ENCODE data around the gene KIAA0408. TPM values are rescaled to one million over a fixed set of nuclear protein-coding genes. Genes with fewer than 3 reads are reported as not detected.

The KIAA0408 gene
- polyA plus RNA-seq, 1 of the 3 experiments (the other 2 are of a cell fraction): 4.0 TPM

DNA sequence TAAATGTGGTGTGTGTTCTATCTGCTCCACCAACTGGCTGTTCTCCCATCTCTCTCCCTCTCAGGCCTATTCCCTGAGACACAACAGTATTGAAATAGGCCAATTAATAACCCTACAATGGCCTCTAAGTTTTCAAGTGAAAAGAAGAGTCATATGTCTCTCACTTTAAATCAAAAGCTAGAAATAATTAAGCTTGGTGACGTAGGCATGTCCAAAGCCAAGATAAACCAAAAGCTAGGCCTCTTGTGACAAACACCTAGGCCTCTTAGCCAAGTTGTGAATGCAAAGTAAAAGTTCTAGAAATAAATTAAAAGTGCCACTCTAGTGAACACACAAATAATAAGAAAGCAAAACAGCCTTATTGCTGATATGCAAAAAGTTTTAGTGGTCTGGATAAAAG is 30.1 kb upstream of the KIAA0408 start:
- Histone ChIP-seq H3F3A (replicated peaks; ENCODE audit: insufficient read depth) (peaks cover 13% of the 10 kb centered on the region), H3K4me1 (ENCODE audit: control insufficient read depth in 1 of 2, insufficient read depth in 2 of 2, low read depth in 1 of 2, low read length in 1 of 2) (no peaks in the 10 kb centered on the region), H4K20me1 (ENCODE audit: insufficient read depth) (no peaks in the 10 kb centered on the region), H3K9me3 (no peaks in the 10 kb centered on the region), H3K36me3 (replicated peaks in 1 of 2; ENCODE audit: control insufficient read depth in 1 of 2, insufficient read depth in 2 of 2, low read length in 1 of 2) (peaks cover 7 to 16% of the 10 kb centered on the region in 2 experiments), H3K79me2 (ENCODE audit: insufficient read depth) (no peaks in the 10 kb centered on the region), H2AFZ (ENCODE audit: low read depth) (no peak overlapping the region), H3K9ac (no peak overlapping the region), H3K27ac (ENCODE audit: low read depth in 2 of 2, low read length in 1 of 2) (no peak overlapping the region), H3K4me2 (no peak overlapping the region), H3K4me3 (ENCODE audit: low read depth in 2 of 2, low read length in 1 of 2) (no peak overlapping the region), H3K9me2 (no peaks in the 10 kb centered on the region), H3K27me3 (ENCODE audit: insufficient read depth) (no peaks in the 10 kb centered on the region)
- POLR2A ChIA-PET: interaction anchor here (1.6 kb wide), 1 partner anchor 30 kb away, joined by 3 read pairs; the partner anchor contains the start of gene MTCL3
- WGBS (ENCODE audit: low lambda C conversion rate): 89% methylated on average over 1 of the region's 1 CpG
- CTCF ChIA-PET: interaction anchor here (0.7 to 3.2 kb wide), 3 partner anchors 26 to 103 kb away, joined by 3 to 22 read pairs (median 5); no protein-coding TSS in a partner anchor
- TF ChIP-seq SIN3A (IDR thresholded peaks at IDR 0.05; ENCODE audit: borderline replicate concordance, low read depth, low read length) (no peak), EP300 (IDR thresholded peaks at IDR 0.05; ENCODE audit: borderline replicate concordance in 1 of 2, low read depth in 1 of 2, low read length in 1 of 2) (no peak), NFIC (IDR thresholded peaks at IDR 0.05; ENCODE audit: borderline replicate concordance) (no peak), RCOR1 (IDR thresholded peaks at IDR 0.05; ENCODE audit: low read length) (no peak), YY1 (IDR thresholded peaks at IDR 0.05; ENCODE audit: low read depth) (no peak), ELF1 (IDR thresholded peaks at IDR 0.05) (no peak), MXI1 (IDR thresholded peaks at IDR 0.05; ENCODE audit: low read depth, low read length) (no peak), SMC3 (IDR thresholded peaks at IDR 0.05; ENCODE audit: low read depth, low read length) (no peak), RAD21 (IDR thresholded peaks at IDR 0.05; ENCODE audit: low read length) (no peak), RXRA (IDR thresholded peaks at IDR 0.05; ENCODE audit: borderline replicate concordance, low read depth) (no peak), CHD2 (IDR thresholded peaks at IDR 0.05; ENCODE audit: low read length, partially characterized antibody) (no peak)
- TF ChIP-seq, protein P1, sequence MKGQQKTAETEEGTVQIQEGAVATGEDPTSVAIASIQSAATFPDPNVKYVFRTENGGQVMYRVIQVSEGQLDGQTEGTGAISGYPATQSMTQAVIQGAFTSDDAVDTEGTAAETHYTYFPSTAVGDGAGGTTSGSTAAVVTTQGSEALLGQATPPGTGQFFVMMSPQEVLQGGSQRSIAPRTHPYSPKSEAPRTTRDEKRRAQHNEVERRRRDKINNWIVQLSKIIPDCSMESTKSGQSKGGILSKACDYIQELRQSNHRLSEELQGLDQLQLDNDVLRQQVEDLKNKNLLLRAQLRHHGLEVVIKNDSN (IDR thresholded peaks at IDR 0.05; ENCODE audit: borderline replicate concordance, low read depth): no peak
- TF ChIP-seq, protein P2, sequence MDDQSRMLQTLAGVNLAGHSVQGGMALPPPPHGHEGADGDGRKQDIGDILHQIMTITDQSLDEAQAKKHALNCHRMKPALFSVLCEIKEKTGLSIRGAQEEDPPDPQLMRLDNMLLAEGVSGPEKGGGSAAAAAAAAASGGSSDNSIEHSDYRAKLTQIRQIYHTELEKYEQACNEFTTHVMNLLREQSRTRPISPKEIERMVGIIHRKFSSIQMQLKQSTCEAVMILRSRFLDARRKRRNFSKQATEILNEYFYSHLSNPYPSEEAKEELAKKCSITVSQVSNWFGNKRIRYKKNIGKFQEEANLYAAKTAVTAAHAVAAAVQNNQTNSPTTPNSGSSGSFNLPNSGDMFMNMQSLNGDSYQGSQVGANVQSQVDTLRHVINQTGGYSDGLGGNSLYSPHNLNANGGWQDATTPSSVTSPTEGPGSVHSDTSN (IDR thresholded peaks at IDR 0.05): no peak
- no peak for DNase-seq

DNA sequence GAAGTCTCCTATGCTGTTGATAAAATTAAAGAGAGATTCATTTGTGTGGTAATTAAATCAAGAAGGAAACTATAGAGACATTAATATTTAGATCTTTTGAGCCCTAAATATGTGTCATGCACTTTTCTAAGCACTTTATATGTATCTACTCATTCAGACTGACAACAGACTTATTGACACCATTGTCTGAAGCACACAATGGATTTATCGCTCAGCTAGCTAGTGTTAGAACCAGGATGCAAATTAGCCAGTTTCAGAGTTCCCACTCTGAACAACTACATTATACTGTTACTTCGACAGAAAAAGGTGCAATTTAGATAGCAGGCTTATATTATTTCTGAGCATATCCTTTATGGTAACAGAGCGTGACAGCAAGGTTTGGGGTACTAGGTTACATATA is 27.7 kb upstream of the KIAA0408 start:
- Histone ChIP-seq H3K36me3 (replicated peaks in 1 of 2; ENCODE audit: control insufficient read depth in 1 of 2, insufficient read depth in 2 of 2, low read length in 1 of 2) (peaks cover 15 to 20% of the 10 kb centered on the region in 2 experiments), H3K27me3 (ENCODE audit: insufficient read depth) (no peaks in the 10 kb centered on the region), H3K9me3 (no peaks in the 10 kb centered on the region), H3F3A (replicated peaks; ENCODE audit: insufficient read depth) (peaks cover 19% of the 10 kb centered on the region), H3K9ac (no peak overlapping the region), H3K79me2 (ENCODE audit: insufficient read depth) (no peaks in the 10 kb centered on the region), H4K20me1 (ENCODE audit: insufficient read depth) (no peaks in the 10 kb centered on the region), H3K4me2 (no peak overlapping the region), H3K9me2 (no peaks in the 10 kb centered on the region), H2AFZ (ENCODE audit: low read depth) (no peak overlapping the region), H3K27ac (ENCODE audit: low read depth in 2 of 2, low read length in 1 of 2) (no peak overlapping the region; a peak in 1 of 4 replicates), H3K4me3 (ENCODE audit: low read depth in 2 of 2, low read length in 1 of 2) (no peak overlapping the region), H3K4me1 (ENCODE audit: control insufficient read depth in 1 of 2, insufficient read depth in 2 of 2, low read depth in 1 of 2, low read length in 1 of 2) (peaks cover 0 to 9% of the 10 kb centered on the region in 2 experiments; a peak in 1 of 4 replicates)
- DNase-seq: no peak
- ChIA-PET POLR2A (no interaction called here), CTCF (interaction anchor here (1.9 to 3.2 kb wide), 2 partner anchors 29 to 33 kb away, joined by 5 to 22 read pairs; partner anchors contain the start of gene MTCL3)
- WGBS (ENCODE audit: low lambda C conversion rate): 87% methylated on average over 3 of the region's 3 CpGs
- TF ChIP-seq, protein P3, sequence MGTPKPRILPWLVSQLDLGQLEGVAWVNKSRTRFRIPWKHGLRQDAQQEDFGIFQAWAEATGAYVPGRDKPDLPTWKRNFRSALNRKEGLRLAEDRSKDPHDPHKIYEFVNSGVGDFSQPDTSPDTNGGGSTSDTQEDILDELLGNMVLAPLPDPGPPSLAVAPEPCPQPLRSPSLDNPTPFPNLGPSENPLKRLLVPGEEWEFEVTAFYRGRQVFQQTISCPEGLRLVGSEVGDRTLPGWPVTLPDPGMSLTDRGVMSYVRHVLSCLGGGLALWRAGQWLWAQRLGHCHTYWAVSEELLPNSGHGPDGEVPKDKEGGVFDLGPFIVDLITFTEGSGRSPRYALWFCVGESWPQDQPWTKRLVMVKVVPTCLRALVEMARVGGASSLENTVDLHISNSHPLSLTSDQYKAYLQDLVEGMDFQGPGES (IDR thresholded peaks at IDR 0.05; ENCODE audit: low read depth, low read length): no peak
- TF ChIP-seq POLR2AphosphoS5 (IDR thresholded peaks at IDR 0.05; ENCODE audit: low read depth, low read length): no peak
- TF ChIP-seq, protein P4, sequence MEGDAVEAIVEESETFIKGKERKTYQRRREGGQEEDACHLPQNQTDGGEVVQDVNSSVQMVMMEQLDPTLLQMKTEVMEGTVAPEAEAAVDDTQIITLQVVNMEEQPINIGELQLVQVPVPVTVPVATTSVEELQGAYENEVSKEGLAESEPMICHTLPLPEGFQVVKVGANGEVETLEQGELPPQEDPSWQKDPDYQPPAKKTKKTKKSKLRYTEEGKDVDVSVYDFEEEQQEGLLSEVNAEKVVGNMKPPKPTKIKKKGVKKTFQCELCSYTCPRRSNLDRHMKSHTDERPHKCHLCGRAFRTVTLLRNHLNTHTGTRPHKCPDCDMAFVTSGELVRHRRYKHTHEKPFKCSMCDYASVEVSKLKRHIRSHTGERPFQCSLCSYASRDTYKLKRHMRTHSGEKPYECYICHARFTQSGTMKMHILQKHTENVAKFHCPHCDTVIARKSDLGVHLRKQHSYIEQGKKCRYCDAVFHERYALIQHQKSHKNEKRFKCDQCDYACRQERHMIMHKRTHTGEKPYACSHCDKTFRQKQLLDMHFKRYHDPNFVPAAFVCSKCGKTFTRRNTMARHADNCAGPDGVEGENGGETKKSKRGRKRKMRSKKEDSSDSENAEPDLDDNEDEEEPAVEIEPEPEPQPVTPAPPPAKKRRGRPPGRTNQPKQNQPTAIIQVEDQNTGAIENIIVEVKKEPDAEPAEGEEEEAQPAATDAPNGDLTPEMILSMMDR (IDR thresholded peaks at IDR 0.05): no peak
- TF ChIP-seq FOXM1 (IDR thresholded peaks at IDR 0.05; ENCODE audit: low read depth): no peak
- TF ChIP-seq, protein P5, sequence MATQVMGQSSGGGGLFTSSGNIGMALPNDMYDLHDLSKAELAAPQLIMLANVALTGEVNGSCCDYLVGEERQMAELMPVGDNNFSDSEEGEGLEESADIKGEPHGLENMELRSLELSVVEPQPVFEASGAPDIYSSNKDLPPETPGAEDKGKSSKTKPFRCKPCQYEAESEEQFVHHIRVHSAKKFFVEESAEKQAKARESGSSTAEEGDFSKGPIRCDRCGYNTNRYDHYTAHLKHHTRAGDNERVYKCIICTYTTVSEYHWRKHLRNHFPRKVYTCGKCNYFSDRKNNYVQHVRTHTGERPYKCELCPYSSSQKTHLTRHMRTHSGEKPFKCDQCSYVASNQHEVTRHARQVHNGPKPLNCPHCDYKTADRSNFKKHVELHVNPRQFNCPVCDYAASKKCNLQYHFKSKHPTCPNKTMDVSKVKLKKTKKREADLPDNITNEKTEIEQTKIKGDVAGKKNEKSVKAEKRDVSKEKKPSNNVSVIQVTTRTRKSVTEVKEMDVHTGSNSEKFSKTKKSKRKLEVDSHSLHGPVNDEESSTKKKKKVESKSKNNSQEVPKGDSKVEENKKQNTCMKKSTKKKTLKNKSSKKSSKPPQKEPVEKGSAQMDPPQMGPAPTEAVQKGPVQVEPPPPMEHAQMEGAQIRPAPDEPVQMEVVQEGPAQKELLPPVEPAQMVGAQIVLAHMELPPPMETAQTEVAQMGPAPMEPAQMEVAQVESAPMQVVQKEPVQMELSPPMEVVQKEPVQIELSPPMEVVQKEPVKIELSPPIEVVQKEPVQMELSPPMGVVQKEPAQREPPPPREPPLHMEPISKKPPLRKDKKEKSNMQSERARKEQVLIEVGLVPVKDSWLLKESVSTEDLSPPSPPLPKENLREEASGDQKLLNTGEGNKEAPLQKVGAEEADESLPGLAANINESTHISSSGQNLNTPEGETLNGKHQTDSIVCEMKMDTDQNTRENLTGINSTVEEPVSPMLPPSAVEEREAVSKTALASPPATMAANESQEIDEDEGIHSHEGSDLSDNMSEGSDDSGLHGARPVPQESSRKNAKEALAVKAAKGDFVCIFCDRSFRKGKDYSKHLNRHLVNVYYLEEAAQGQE (IDR thresholded peaks at IDR 0.05; ENCODE audit: low read depth, low read length): no peak
- no peak for TF ChIP-seq TEAD4 (IDR thresholded peaks at IDR 0.05; ENCODE audit: borderline replicate concordance, insufficient read depth)

Data from SK-N-SH (cell line).